Activated CD8-positive, alpha-beta T cell treated with anti-CD3 and anti-CD28 coated beads for 36 hours (primary cell): ENCODE measurements around the gene STK10. TPM values are rescaled to one million over a fixed set of nuclear protein-coding genes. Genes with fewer than 3 reads are reported as not detected.
"Not testable (repeated sequence)": the region's sequence is repeated elsewhere in the genome, so short reads cannot be mapped to it uniquely, and the experiment has no call there.

Source experiments
- ATAC-seq: fragments of 200-7000 bp; cut with Tn5 transposase; one replicate; pipeline ENCODE4 v1.10.0; 2021; ENCODE audit warnings: mild to moderate bottlenecking, moderate library complexity
- CTCF ChIA-PET: fragments of 350-600 bp; sonication (Branson Sonifier 250); formaldehyde crosslinking; loops from one replicate; lab custom pipeline; 2021; ENCODE audit warnings: antibody characterized with exemption; lab: Charles Lee
- POLR2A ChIA-PET: fragments of 350-600 bp; sonication (Branson Sonifier 250); formaldehyde crosslinking; loops from one replicate; lab custom pipeline; 2021; ENCODE audit warnings: antibody characterized with exemption; lab: Charles Lee
- DNase-seq: peaks from one replicate; pipeline ENCODE4 v3.0.0-alpha.2; 2020
- H3K27ac Mint-ChIP-seq: one replicate; pipeline ENCODE4 v1.8.0; 2021; ENCODE audit warnings: mild to moderate bottlenecking, mixed read lengths
- H3K27me3 Mint-ChIP-seq: one replicate; pipeline ENCODE4 v1.8.0; 2021; ENCODE audit warnings: mixed read lengths
- H3K36me3 Mint-ChIP-seq: one replicate; pipeline ENCODE4 v1.8.0; 2021; ENCODE audit warnings: low read depth, mixed read lengths
- H3K4me1 Mint-ChIP-seq: one replicate; pipeline ENCODE4 v1.8.0; 2021; ENCODE audit warnings: low read depth, mixed read lengths
- H3K4me3 Mint-ChIP-seq: one replicate; pipeline ENCODE4 v1.8.0; 2021; ENCODE audit warnings: mild to moderate bottlenecking, moderate library complexity, mixed read lengths
- H3K9me3 Mint-ChIP-seq: one replicate; pipeline ENCODE4 v1.8.0; 2021; ENCODE audit warnings: mixed read lengths
- CTCF ChIP-seq: fragments of 200-600 bp; IDR thresholded peaks from one replicate; pipeline ENCODE4 v1.8.0; 2022; ENCODE audit warnings: antibody characterized with exemption, mild to moderate bottlenecking
- intact Hi-C: fragments of 100-400 bp; cut with micrococcal nuclease; formaldehyde crosslinking; loops from one replicate; pipeline ENCODE4 v1.10.0; 2022
- total RNA-seq, 2 experiments: library from RNA; stranded (reverse); gene quantifications; one replicate each; pipeline ENCODE4 v1.2.3, GENCODE V29; 2021

Gene STK10
- total RNA-seq, 2 experiments from 2014 or later = 142 to 143 TPM

- ChIA-PET CTCF (interaction anchor here (0.6 to 2.9 kb wide), 6 partner anchors 10 to 45 kb away, joined by 3 to 12 read pairs (median 4); partner anchors contain the start of gene STK10), POLR2A (interaction anchor here (0.6 to 5.8 kb wide), 4 partner anchors 12 to 36 kb away, joined by 3 to 32 read pairs (median 3); no protein-coding TSS in a partner anchor)
- Mint-ChIP-seq H3K4me1 (peaks cover 68% of the 10 kb centered on the region), H3K9me3 (no peaks in the 10 kb centered on the region), H3K36me3 (peaks cover 55% of the 10 kb centered on the region), H3K27ac (peak overlapping the region; percentile 91), H3K27me3 (no peaks in the 10 kb centered on the region), H3K4me3 (peak overlapping the region; percentile 63)
- peak; percentile 56 for DNase-seq
- no peak for TF ChIP-seq CTCF
- peak; percentile 70 for ATAC-seq
- intact Hi-C loops = no loop called here
Observed at GRCh38 chr5:172150514-172151425, 37.3 kb downstream of the STK10 start.

GRCh38 chr5:172149481-172149880 lies 38.5 kb downstream of the STK10 start:
- Mint-ChIP-seq H3K36me3 (peaks cover 48% of the 10 kb centered on the region), H3K27ac (peak overlapping the region; percentile 52), H3K4me1 (peaks cover 69% of the 10 kb centered on the region)
- H3K9me3 Mint-ChIP-seq, H3K4me3 Mint-ChIP-seq, ATAC-seq, DNase-seq, intact Hi-C loops, H3K27me3 Mint-ChIP-seq: not testable (repeated sequence)
- POLR2A ChIA-PET = interaction anchor here (5.8 kb wide), 1 partner anchor 24 kb away, joined by 32 read pairs; no protein-coding TSS in a partner anchor
- CTCF ChIA-PET = interaction anchor here (1.0 kb wide), 1 partner anchor 43 kb away, joined by 3 read pairs; no protein-coding TSS in a partner anchor

GRCh38 chr5:172149073-172149472 lies 39.0 kb downstream of the STK10 start:
- no peak for TF ChIP-seq CTCF
- ATAC-seq (no peak), DNase-seq (no peak)
- Mint-ChIP-seq H3K9me3 (no peaks in the 10 kb centered on the region), H3K27ac (peak overlapping the region; percentile 52), H3K4me1 (peaks cover 68% of the 10 kb centered on the region), H3K36me3 (peaks cover 44% of the 10 kb centered on the region), H3K27me3 (no peaks in the 10 kb centered on the region), H3K4me3 (no peak overlapping the region)
- POLR2A ChIA-PET = no interaction called here
- CTCF ChIA-PET = no interaction called here
- intact Hi-C loops = no loop called here

- H3K9me3 Mint-ChIP-seq = no peaks in the 10 kb centered on the region
- H3K27ac Mint-ChIP-seq = peak overlapping the region; percentile 72
- TF ChIP-seq CTCF = no peak
- DNase-seq (no peak), ATAC-seq (no peak)
- peaks cover 37% of the 10 kb centered on the region for H3K36me3 Mint-ChIP-seq
- H3K4me3 Mint-ChIP-seq = no peak overlapping the region
- CTCF ChIA-PET = no interaction called here
- H3K27me3 Mint-ChIP-seq = no peaks in the 10 kb centered on the region
- peaks cover 70% of the 10 kb centered on the region for H3K4me1 Mint-ChIP-seq
- POLR2A ChIA-PET = no interaction called here
- intact Hi-C loops = no loop called here
Observed at GRCh38 chr5:172148381-172148780, 39.6 kb downstream of the STK10 start.

GRCh38 chr5:172147857-172148256 lies 40.2 kb downstream of the STK10 start:
- H3K4me1 Mint-ChIP-seq = peaks cover 71% of the 10 kb centered on the region
- POLR2A ChIA-PET = no interaction called here
- CTCF ChIA-PET = no interaction called here
- TF ChIP-seq CTCF = no peak
- H3K27ac Mint-ChIP-seq = peak overlapping the region; percentile 72
- peak; percentile 40 for DNase-seq
- peak; percentile 34 for ATAC-seq
- no peak overlapping the region for H3K4me3 Mint-ChIP-seq
- H3K9me3 Mint-ChIP-seq = no peaks in the 10 kb centered on the region
- peaks cover 33% of the 10 kb centered on the region for H3K36me3 Mint-ChIP-seq
- H3K27me3 Mint-ChIP-seq = no peaks in the 10 kb centered on the region
- intact Hi-C loops = no loop called here
